RCC 7860 (cell line): ENCODE measurements around the gene ALG14.
"Not testable (repeated sequence)": the region's sequence is repeated elsewhere in the genome, so short reads cannot be mapped to it uniquely, and the experiment has no call there.

ENCODE experiments used
- DNase-seq: peaks from one replicate; pipeline ENCODE4 v3.0.0-alpha.2; 2015; ENCODE audit warnings: low spot score
- FAIRE-seq: peaks from 2 replicates; lab custom pipeline; 2012; peaks lifted over from hg19 to GRCh38; lab: Jason Lieb, UNC

Gene ALG14

DNA sequence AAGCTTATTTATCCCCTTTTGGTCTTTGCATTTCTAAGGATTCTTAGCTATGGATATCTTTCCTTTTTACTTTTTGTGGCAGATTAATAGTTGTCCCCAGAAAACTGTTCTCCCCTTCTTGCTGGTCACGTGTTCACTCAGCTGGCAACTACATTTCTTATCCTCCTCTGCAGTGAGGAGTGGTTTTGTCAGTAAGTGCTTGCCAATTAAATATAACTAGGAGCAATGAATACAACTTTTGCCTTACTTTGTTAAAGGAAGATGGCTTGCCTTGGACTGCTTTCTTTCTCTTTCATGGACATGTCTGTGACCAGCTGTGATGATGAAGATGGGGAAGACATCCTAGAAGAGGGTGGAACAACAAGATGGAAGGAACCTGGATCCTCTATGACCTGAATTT, 15.6 kb upstream of the ALG14 start:
- no peak for DNase-seq
- FAIRE-seq: no peak

DNA sequence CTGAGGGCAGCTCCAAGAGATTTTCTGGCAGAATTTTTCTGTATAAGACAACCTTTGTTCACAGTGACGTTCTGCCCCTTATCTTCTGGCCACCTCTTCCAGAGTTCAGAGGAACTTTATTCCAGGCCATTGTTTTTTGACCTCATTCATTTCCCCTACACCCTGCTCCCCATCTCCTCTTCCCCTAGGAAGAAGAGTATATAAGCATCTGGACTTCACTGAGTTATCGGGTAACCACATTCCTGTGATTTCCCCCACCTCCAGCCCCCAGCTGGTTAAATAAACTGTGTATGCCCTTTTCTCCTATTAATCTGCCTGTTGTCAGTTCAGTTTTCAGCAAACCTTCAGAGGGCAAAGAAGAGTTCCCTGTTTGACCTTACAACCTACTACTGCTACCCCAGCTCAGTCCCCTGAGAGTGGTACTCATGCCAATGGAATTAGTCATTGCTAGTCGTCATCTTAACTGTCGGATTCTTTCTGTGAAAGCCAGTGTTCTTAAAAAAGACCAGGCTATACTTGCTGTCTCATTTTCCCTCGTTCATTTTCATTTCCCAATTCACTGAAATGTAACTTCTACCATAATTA, 14.3 kb upstream of the ALG14 start:
- FAIRE-seq (peak; percentile 96), DNase-seq (peak; percentile 97)

DNA sequence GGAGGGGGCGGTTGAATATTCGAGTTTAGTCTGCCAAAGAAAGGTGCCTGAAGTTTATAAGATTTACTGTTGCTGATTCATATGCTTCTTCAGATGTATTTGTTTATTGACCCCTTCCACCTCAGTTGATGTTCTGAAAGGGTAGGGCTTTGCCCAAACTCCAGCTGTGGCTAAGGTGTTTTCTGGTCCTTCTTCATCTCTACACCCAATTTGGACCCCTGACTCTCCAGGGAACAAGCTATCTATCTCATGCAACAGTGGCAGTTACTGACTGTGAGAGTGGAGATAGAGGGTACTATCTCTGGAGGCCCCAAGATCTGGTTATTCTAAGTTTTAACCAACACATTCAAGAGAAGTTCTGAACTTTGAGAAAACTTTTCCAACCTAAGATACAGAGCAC, 12.6 kb upstream of the ALG14 start:
- no peak for FAIRE-seq
- no peak for DNase-seq

DNA sequence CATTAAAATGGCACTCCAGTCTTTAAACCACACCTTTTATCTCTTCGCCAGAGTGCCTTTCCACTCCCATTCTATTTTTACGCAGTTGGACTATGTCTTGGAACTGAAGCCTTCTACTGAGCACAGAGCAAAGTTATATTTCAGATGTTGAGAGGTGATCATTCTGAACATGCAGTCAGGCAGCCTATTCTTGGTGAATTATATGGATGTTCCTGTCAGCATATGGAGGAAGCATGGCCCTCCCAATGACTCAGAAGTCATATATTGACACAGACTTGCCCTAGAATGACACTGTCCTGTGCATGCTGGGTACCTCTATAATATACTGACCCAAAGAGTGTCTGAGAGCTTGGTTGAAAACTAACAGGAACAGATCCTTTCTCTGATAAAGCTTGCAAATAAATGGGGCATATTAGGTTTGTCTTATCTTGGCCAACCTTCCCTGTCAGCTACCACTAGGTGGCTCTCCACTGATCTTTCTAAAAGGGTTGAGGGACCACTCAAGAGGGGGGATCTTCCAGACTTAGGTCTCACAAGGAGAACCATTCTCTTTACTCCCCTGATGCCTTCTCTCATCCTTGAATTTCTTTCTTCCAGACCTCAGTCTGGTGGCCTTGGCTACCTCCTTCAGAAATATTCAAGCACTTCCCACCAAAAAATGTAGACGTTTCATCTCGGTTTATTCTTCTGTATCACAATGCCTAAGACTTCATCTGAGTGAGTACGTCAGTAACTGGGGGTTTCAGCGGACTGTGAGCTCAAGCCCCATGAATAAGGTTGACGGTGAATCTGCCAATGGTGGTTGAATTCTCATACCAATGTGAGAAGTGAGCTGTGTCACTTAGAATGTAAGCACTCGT, 11.8 kb upstream of the ALG14 start:
- FAIRE-seq (no peak), DNase-seq (peak; percentile 11)

DNA sequence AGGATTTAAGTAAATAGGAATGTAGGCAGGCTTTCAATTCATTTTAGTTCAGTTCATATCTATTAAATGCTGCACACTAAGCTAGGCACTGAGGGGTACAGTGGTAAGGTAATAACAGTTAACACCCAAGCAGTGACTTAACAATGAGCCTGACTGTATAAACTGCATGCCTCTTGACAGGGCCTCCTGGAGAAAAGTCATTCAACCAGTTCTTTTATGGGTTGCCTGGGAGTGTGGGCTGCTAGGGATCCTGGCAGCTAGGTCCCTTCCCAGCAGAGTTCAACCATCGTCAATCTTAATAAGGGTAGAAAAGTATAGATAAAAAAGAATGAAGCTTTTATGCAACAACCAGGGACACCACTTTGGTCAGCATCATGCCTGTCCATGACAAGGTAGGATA, 8.1 kb upstream of the ALG14 start:
- FAIRE-seq: no peak
- DNase-seq: no peak

DNA sequence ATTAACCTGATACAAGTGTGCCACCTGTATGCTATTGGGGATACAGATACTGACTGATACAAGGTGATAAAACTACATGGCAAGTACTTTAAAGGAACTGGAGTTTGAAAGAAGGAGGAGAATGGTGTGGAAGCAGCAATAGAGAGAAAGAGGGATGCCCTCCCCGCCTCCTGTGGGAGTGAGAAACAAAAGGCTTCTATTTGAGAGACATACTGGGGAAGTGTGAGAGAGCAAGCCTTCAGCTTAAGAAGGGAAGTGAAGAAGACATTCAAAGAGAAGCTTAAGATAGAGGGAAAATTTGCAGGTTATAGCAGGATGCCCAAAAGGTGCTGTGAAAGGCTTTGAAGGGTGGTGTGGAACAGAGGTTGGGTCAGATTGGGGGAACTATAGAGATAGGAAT, 7.7 kb upstream of the ALG14 start:
- no peak for FAIRE-seq
- no peak for DNase-seq

DNA sequence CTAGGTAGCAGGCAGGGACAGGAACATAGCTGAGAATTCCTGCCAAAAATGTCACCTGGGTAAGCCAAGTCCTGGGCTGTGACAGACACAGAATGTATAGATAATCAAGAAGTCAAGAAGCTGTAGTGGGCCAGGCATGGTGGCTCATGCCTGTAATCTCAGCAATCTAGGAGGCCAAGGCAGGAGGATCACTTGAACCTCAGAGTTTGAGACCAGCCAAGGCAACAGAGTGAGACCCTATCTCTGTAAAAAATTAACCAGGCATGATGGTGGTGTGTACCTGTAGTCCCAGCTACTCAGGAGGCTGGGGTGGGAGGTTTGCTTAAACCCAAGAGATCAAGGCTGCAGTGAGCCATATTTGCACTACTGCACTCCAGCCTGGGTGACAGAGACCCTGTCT, 3.3 kb upstream of the ALG14 start:
- no peak for FAIRE-seq

DNA sequence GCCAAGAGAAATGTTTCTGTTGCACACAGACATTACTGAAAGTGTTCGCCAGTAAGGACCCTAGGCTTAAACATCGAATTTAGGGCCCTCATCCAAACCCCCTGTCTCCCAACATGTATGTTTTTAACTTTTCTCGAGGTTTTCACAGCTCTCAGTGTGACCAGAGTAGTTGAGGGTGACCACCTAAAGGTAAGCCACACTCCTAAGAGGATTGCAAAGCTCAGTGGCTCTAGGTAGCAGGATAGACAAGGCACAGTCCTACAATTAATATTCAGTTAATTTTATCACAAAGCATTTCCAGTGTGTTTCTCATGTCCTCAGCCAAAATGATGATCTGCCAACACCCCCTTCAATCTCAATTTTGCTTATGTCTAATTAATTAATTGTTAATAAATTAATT, 695 bp upstream of the ALG14 start:
- FAIRE-seq: no peak
- DNase-seq: no peak

More for the DNA sequence above, 3.3 kb upstream of the ALG14 start:
- DNase-seq: no peak

DNA sequence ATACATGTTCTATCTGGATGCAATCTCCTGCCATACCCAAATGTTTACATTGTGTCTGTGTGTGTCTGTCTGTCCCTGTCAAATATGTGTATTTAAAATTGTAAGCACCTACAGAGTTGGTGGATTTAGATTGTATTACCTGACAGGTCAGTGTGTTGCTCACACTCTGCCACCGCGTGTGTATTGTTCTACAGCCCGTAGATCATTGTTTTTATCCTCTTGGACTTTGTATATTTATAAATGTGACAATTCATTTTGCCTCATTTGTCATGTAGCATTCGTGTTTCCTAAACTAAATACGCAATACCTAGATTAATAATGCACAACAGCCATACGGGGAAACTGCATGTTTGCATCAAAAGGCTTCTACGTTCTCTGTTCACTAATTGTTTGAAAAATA, 634 bp downstream of the ALG14 start:
- FAIRE-seq: no peak
- no peak for DNase-seq

DNA sequence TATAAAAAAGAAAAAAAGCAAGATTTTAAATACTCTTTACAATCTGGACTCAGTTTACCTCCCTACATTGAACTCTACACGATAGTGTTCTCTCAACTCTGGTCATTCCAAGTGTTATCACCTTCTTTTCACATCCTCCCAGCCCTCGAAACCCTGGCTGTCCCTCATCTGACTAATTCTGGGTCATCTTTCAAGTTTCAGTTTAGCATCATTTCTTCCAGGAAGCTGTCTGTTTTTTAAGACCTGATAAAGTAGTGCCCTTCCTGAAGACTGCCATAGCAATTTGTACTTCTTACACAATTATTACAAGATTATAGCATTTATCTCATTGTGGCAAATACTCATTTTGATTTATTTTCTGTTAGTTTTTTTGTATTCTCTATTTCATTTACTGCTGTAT, 1.2 kb downstream of the ALG14 start:
- FAIRE-seq: no peak
- no peak for DNase-seq

DNA sequence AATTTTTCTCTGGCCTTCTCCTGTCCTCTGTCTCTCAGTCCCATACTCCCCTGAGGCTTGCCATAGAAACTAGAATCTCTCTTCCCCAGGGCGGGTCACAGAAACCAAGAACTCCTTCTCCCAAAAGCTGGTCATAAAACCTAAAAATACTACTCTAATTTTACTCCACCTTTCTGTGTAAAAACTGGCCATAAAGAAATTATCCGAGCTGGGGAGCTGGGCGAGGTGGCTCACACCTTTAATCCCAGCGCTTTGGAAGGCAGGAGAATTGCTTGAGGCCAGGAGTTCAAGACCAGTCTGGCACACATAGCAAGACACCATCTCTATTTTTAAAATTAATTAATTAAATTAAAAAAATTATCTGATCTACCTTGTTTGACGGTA, 3.0 kb downstream of the ALG14 start:
- no peak for FAIRE-seq
- no peak for DNase-seq

DNA sequence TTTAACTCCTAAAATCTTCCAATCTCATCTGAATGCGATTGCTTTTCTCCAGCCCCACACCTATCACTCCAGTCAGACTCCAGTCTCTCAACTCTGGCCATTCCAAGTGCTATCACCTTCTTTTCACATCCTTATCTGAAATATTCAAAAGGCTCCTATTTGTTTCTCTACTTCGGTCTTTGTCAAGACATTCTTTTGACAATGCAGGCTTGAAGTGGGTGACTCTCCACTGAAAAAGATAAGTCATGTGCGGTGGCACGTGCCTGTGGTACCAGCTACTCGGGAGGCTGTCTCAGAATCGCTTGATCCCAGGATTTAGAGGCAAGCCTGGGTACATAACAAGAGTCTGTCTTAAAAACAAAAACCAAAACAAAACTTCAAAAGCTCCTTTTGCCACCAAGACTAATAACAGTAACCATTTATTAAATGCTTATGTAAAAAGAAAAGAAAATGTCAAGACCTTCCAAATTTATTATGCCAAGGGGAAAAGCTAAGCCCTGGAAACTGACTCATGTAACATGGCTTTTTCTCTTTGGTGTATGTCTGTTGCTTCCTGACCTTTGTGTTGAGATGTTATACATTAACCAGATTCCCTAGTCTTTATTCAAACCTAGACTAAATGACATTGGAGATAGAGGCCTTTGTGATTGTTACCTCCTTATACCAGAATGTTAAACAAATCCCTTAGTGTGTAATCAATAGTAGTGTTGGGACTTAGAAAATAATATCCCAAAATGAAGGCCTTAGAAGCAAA, 3.6 kb downstream of the ALG14 start:
- FAIRE-seq: peak; percentile 91
- peak; percentile 75 for DNase-seq

DNA sequence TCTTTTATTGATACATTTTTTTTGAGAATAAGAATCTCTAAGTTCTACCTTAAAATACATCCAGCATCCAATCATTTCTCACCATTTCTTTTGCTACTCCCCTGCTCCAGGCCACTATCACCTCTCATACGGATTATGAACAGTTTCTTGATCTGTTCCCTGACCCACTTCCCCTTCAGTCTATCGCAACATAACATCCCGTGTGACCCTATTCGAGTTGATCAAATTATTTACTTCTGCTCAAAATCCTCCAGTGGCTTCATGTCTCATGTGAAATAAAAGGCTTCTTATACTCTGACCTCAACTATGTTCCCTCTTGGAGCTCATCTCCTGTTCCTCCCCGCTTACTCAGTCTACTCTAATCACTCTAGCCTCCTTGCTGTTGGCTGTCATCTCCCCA, 5.2 kb downstream of the ALG14 start:
- FAIRE-seq (no peak), DNase-seq (no peak)

DNA sequence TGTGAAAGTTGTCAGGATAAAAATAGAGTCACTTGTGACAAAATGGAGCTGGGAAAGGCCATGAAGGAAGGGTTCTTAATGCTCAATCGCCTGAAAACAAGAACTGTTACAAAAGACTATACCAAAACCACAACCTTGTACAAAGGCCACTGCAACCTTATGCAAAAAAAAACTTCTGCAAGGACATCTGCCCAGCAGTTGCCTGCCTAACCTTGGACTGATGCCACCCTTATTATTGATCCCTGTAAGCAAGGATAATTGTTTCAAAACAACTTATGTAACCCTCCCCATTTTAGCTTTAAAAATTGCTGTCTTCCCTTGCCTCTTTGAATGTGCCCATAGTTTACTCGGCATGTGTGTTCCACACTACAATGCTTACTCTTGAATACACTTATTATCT, 5.7 kb downstream of the ALG14 start:
- DNase-seq (no peak), FAIRE-seq (no peak)

DNA sequence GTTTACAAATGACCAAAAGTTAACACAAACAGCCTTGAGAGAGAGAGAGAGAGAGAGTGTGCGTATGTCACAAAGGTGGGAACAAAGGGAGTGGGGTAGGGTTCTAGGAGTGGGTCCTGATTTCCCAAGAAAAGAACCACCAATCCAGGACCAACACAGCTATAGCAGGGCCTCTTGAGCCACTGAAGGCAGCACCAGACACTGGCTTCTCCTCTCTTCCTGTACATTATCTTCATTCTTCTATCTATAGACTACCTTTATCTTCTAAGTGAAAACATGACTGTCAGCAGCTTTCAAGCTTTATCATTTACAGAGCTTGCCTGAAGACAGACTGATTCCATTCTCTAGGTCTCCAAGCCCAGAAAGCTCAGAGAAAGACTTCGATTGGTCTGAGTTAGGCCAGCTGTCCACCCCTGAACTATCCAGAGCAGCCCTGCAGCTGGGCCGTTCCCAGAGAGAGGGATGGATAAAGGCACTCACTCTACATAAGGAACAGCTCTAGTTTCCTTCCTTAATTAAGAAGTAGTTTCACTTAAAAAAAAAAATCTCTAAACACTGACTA, 11.2 kb downstream of the ALG14 start:
- no peak for FAIRE-seq
- DNase-seq: no peak

DNA sequence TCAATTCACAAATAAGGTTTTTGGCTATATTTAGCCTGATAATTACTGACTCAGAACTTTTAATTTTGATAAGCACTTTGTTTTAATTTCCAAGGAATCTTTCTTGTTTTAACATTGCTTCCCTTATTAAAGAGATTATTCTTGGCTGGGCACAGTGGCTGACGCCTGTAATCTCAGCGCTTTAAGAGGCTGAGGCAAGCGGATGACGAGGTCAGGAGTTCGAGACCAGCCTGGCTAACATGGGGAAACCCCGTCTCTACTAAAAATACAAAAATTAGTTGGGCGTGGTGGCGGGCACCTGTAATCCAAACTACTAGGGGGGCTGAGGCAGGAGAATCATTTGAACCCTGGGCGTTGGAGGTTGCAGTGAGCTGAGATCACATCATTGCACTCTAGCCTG, 13.8 kb downstream of the ALG14 start:
- DNase-seq (no peak), FAIRE-seq (no peak)

DNA sequence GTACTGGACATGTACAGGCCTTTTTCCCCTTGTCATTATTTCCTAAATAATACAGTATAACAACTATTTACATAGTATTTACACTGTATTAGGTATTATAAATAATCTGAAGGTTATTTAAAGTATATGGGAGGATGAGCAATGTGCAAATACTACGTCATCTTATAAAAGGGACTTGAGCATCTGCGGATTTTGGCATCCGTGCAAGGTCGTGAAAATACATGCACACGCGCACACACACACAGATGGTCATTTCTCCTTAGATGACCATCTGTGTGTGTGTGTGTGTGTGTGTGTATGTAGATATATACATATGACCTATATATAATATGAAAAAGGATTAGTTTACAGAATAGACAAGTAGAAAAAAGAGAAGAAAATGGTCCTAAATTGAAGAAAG, 15.4 kb downstream of the ALG14 start:
- DNase-seq (no peak), FAIRE-seq (no peak)

DNA sequence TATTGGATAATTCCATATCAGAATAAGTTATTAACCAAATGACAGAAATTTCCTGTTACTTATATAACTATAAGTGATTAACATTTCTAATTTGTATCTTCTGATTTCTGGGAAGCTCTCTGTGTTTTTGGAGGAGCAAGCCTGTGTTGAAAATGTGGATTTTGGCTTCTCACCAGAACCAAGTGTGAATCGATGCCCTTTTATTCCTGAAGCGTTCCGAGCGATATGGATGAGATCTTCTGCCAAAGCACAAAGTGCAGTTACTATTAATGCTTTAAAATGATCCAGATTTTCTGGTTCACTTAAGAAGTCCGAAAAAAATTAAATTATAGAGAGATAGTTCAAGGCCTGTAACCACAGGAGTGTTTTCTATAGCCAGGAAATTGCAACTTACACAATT, 22.8 kb downstream of the ALG14 start:
- FAIRE-seq: no peak
- DNase-seq: no peak

DNA sequence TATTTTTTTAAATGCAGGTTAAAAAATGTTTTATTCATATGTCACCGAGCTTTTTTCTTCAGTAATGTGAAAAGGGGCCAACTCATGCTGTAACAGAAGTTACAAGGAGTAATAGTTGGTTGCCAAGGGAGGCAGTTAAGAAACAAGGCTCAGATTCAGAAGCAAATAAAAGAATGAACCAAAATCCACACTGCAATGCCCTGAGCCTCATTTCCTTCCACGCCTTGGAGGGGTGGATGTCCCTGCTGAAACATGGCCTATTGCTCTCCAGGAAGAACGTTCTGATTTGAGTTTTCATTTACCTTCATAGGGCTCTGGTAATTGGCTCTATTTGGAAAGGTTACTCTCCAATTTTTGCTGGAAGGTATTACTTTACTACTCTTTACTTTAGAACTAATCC, 24.4 kb downstream of the ALG14 start:
- no peak for DNase-seq
- FAIRE-seq: no peak

DNA sequence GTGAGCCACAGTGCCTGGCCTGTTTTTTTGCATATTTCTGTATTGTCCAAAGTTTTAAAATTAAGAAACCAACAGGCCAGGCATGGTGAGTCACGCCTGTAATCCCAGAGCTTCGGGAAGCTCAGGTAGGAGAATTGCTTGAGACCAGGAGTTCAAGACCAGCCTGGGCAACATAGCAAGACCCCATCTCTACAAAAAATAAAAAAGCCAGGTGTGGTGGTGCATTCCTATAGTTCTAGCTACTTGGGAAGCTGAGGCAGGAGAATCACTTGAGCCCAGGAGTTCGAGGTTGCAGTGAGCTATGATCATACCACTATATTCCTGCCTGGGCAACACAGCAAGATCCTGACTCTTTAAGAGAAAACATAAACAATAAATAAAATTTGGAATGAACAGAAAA, 25.1 kb downstream of the ALG14 start:
- DNase-seq, FAIRE-seq: not testable (repeated sequence)

DNA sequence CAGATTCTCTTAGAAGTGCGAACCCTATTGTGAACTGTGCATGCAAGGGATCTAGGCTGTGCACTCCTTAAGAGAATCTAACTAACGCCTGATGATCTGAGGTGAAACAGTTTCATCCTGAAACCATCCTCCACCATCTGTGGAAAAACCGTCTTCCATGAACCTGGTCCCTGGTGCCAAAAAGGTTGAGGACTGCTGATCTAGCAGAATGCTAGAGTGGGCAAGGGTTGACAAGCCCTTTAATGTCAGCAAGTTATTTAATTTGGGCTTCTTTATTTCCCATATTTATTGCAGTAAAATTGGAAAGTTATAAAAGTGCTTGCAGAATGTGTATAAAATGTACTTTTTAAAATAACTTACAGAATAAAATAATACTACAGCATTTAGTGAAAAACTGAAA, 26.4 kb downstream of the ALG14 start:
- DNase-seq (no peak), FAIRE-seq (no peak)
